ENCODE results near the gene ARIH2.

The ARIH2 gene

GRCh38 chr3:49020330-49021212 is 101.9 kb downstream of the ARIH2 start:
- no peak for DNase-seq (ENCODE audit: low spot score)

- peak; percentile 97 for DNase-seq (ENCODE audit: low spot score)
Observed at GRCh38 chr3:49021213-49021812, 102.7 kb downstream of the ARIH2 start.

- peak; percentile 90 for DNase-seq (ENCODE audit: low spot score)
Observed at GRCh38 chr3:49021813-49022687, 103.4 kb downstream of the ARIH2 start, which contains the start of gene NDUFAF3. Gene NDUFAF3, plus strand, starts transcription at chr3:49022121. Its CDS starts 24 bp downstream, at chr3:49022145.

- DNase-seq (ENCODE audit: low spot score), result no peak
Observed at GRCh38 chr3:49022688-49023171, 104.1 kb downstream of the ARIH2 start.

- no peak for DNase-seq (ENCODE audit: low spot score)
Observed at GRCh38 chr3:49023775-49024174, 105.1 kb downstream of the ARIH2 start.

- no peak for DNase-seq (ENCODE audit: low spot score)
Observed at GRCh38 chr3:49024449-49024848, 105.8 kb downstream of the ARIH2 start.

- no peak for DNase-seq (ENCODE audit: low spot score)
Observed at GRCh38 chr3:49025005-49025792, 106.6 kb downstream of the ARIH2 start.

- no peak for DNase-seq (ENCODE audit: low spot score)
Observed at GRCh38 chr3:49025793-49026520, 107.3 kb downstream of the ARIH2 start.

GRCh38 chr3:49026536-49026935 is 107.9 kb downstream of the ARIH2 start:
- DNase-seq (ENCODE audit: low spot score), result no peak

- no peak for DNase-seq (ENCODE audit: low spot score)
Observed at GRCh38 chr3:49027634-49028033, 109.0 kb downstream of the ARIH2 start.

- DNase-seq (ENCODE audit: low spot score), result no peak
Observed at GRCh38 chr3:49028298-49028672, 109.6 kb downstream of the ARIH2 start.

GRCh38 chr3:49028673-49029562 is 110.3 kb downstream of the ARIH2 start, which contains the start of gene IMPDH2:
Gene IMPDH2, minus strand, starts transcription at chr3:49029398. Its CDS starts 48 bp downstream, at chr3:49029350.
- DNase-seq (ENCODE audit: low spot score), result peak; percentile 93

- no peak for DNase-seq (ENCODE audit: low spot score)
Observed at GRCh38 chr3:49029563-49029884, 110.9 kb downstream of the ARIH2 start.

GRCh38 chr3:49030321-49030720 is 111.7 kb downstream of the ARIH2 start:
- no peak for DNase-seq (ENCODE audit: low spot score)

- DNase-seq (ENCODE audit: low spot score), result no peak
Observed at GRCh38 chr3:49032646-49033304, 114.1 kb downstream of the ARIH2 start.

- no peak for DNase-seq (ENCODE audit: low spot score)
Observed at GRCh38 chr3:49034650-49035049, 116.0 kb downstream of the ARIH2 start.

GRCh38 chr3:49035281-49035680 is 116.6 kb downstream of the ARIH2 start:
- DNase-seq (ENCODE audit: low spot score), result no peak
